ENCODE data around the gene ACKR2.

ACKR2 gene

DNA sequence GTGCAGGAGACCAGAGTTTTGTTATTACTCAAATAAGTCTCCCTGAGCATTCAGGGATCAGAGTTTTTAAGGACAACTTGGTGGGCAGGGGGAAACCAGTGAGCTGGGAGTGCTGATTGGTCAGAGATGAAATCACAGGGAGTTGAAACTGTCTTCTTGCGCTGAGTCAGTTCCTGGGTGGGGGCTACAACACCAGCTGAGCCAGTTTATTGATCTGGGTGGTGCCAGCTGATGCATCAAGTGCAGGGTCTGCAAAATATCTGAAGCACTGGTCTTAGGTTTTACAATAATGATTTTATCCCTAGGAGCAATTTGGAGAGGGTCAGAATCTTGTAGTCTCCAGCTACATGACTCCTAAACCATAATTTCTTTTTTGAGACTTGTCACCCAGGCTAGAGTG lies 82.9 kb downstream of the ACKR2 start:
- Histone ChIP-seq H3K4me1 (ENCODE audit: insufficient read depth, low read length, poor library complexity, severe bottlenecking) (no peaks in the 10 kb centered on the region), H3K9me2 (replicated peaks; ENCODE audit: low read depth, low read length) (no peaks in the 10 kb centered on the region), H3K4me2 (ENCODE audit: low read depth, low read length, poor library complexity, severe bottlenecking) (no peak overlapping the region), H3K9me3 (ENCODE audit: insufficient read depth, low read depth, low read length) (no peaks in the 10 kb centered on the region), H2AFZ (ENCODE audit: low read length) (no peak overlapping the region), H3K27me3 (ENCODE audit: insufficient read depth, low read length, poor library complexity, severe bottlenecking) (no peaks in the 10 kb centered on the region), H3K36me3 (ENCODE audit: insufficient read depth, low read length) (no peaks in the 10 kb centered on the region), H4K20me1 (ENCODE audit: insufficient read depth, low read length, poor library complexity, severe bottlenecking) (no peaks in the 10 kb centered on the region), H3K79me2 (ENCODE audit: insufficient read depth, low read length) (no peaks in the 10 kb centered on the region), H3F3A (ENCODE audit: low read depth) (no peaks in the 10 kb centered on the region), H3K4me3 (ENCODE audit: low read length, poor library complexity, severe bottlenecking) (no peak overlapping the region), H3K9ac (ENCODE audit: low read depth, low read length, poor library complexity, severe bottlenecking) (no peak overlapping the region)
- TF ChIP-seq EZH2phosphoT487 (IDR thresholded peaks at IDR 0.05; ENCODE audit: borderline replicate concordance): no peak
- TF ChIP-seq, protein P1, sequence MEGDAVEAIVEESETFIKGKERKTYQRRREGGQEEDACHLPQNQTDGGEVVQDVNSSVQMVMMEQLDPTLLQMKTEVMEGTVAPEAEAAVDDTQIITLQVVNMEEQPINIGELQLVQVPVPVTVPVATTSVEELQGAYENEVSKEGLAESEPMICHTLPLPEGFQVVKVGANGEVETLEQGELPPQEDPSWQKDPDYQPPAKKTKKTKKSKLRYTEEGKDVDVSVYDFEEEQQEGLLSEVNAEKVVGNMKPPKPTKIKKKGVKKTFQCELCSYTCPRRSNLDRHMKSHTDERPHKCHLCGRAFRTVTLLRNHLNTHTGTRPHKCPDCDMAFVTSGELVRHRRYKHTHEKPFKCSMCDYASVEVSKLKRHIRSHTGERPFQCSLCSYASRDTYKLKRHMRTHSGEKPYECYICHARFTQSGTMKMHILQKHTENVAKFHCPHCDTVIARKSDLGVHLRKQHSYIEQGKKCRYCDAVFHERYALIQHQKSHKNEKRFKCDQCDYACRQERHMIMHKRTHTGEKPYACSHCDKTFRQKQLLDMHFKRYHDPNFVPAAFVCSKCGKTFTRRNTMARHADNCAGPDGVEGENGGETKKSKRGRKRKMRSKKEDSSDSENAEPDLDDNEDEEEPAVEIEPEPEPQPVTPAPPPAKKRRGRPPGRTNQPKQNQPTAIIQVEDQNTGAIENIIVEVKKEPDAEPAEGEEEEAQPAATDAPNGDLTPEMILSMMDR (conservative IDR thresholded peaks at IDR 0.05; ENCODE audit: low read length): no peak

DNA sequence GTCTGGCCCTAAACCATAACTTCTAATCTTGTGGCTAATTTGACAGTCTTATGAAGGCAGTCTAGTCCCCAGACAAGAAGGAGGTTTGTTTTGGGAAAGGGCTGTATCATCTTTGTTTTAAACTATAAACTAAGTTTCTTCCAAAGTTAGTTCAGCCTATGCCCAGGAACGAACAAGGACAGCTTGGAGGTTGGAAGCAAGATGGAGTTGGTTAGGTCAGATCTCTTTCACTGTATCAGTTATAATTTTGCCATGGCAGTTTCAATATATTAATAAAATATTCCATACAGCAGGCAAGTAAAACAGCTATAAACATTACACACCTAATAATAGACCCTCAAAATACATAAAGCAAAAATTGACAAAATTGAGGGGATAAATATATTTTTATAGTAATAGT lies 83.6 kb downstream of the ACKR2 start:
- Histone ChIP-seq H3K4me3 (ENCODE audit: low read length, poor library complexity, severe bottlenecking) (no peak overlapping the region), H3K4me1 (ENCODE audit: insufficient read depth, low read length, poor library complexity, severe bottlenecking) (no peaks in the 10 kb centered on the region), H3K4me2 (ENCODE audit: low read depth, low read length, poor library complexity, severe bottlenecking) (no peak overlapping the region), H3K9me2 (replicated peaks; ENCODE audit: low read depth, low read length) (no peaks in the 10 kb centered on the region), H3K9ac (ENCODE audit: low read depth, low read length, poor library complexity, severe bottlenecking) (no peak overlapping the region), H3F3A (ENCODE audit: low read depth) (no peaks in the 10 kb centered on the region), H3K36me3 (ENCODE audit: insufficient read depth, low read length) (no peaks in the 10 kb centered on the region), H3K27me3 (ENCODE audit: insufficient read depth, low read length, poor library complexity, severe bottlenecking) (no peaks in the 10 kb centered on the region), H3K9me3 (ENCODE audit: insufficient read depth, low read depth, low read length) (no peaks in the 10 kb centered on the region), H2AFZ (ENCODE audit: low read length) (no peak overlapping the region), H3K79me2 (ENCODE audit: insufficient read depth, low read length) (no peaks in the 10 kb centered on the region), H4K20me1 (ENCODE audit: insufficient read depth, low read length, poor library complexity, severe bottlenecking) (no peaks in the 10 kb centered on the region)
- no peak for TF ChIP-seq EZH2phosphoT487 (IDR thresholded peaks at IDR 0.05; ENCODE audit: borderline replicate concordance)
- TF ChIP-seq, protein P1 (conservative IDR thresholded peaks at IDR 0.05; ENCODE audit: low read length): no peak

DNA sequence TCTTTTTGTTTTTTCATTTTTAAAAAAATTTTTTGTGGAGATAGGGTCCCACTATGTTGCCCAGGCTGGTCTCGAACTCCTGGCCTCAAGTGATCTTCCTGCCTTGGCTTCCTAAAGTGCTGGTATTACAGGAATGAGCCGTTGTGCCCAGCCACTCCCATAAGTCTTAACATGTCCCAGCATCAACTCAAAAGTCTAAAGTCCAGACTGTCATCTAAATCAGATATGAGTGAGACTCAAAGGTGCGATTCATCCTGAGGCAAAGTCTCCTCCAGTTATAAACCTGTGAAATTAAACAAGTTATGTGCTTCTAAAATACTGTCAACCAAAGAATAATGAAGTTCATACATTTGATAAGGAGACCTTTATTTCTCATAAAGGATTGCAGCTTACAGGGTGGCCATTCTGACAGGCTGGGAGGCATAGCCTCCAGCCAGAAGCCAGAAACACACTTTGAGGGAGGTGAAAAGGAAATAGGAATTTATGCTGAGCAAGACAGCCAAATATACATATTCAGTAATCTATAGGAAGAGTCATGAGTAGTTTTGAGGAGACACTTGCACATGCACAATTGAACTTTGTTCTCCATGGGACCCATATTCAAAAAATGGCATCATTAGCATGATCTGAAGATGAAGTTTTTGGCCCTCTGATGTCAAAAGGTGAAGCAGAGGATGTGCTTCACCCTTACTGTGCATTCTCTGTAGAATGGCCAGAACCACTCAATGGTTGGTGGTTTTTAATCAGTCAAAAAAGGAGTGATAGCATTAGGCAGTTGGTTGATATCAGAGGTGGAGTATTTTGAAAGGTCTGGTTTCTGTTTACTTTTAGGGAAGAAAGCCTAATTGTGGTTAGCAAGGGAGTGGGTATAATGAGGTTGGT lies 85.7 kb downstream of the ACKR2 start:
- no peaks in the 10 kb centered on the region for H3K79me2 ChIP-seq (ENCODE audit: insufficient read depth, low read length)
- TF ChIP-seq EZH2phosphoT487 (IDR thresholded peaks at IDR 0.05; ENCODE audit: borderline replicate concordance): no peak
- TF ChIP-seq, protein P1 (conservative IDR thresholded peaks at IDR 0.05; ENCODE audit: low read length): no peak
- no peaks in the 10 kb centered on the region for H3K4me1 ChIP-seq (ENCODE audit: insufficient read depth, low read length, poor library complexity, severe bottlenecking)
- H3K9ac ChIP-seq (ENCODE audit: low read depth, low read length, poor library complexity, severe bottlenecking): no peak overlapping the region
- no peaks in the 10 kb centered on the region for H3K9me3 ChIP-seq (ENCODE audit: insufficient read depth, low read depth, low read length)
- H3K4me3 ChIP-seq (ENCODE audit: low read length, poor library complexity, severe bottlenecking): no peak overlapping the region
- H3K4me2 ChIP-seq (ENCODE audit: low read depth, low read length, poor library complexity, severe bottlenecking): no peak overlapping the region
- H3K9me2 ChIP-seq (replicated peaks; ENCODE audit: low read depth, low read length): no peaks in the 10 kb centered on the region
- H3K27me3 ChIP-seq (ENCODE audit: insufficient read depth, low read length, poor library complexity, severe bottlenecking): no peaks in the 10 kb centered on the region
- no peaks in the 10 kb centered on the region for H4K20me1 ChIP-seq (ENCODE audit: insufficient read depth, low read length, poor library complexity, severe bottlenecking)
- H3K36me3 ChIP-seq (ENCODE audit: insufficient read depth, low read length): no peaks in the 10 kb centered on the region
- H3F3A ChIP-seq (ENCODE audit: low read depth): no peaks in the 10 kb centered on the region
- no peak overlapping the region for H2AFZ ChIP-seq (ENCODE audit: low read length)
